BLaER1 (cell line): ENCODE data around the gene BTBD9.

Experiments
- H3K27ac ChIP-seq: shearing (Covaris generic); formaldehyde crosslinking; 2 replicates; pipeline ENCODE4 v1.8.1; 2022
- H3K27me3 ChIP-seq: shearing (Covaris generic); formaldehyde crosslinking; 2 replicates; pipeline ENCODE4 v1.8.1; 2022
- H3K36me3 ChIP-seq: shearing (Covaris generic); formaldehyde crosslinking; 2 replicates; pipeline ENCODE4 v1.8.1; 2022
- H3K4me1 ChIP-seq: shearing (Covaris generic); formaldehyde crosslinking; 2 replicates; pipeline ENCODE4 v1.8.1; 2022
- H3K4me2 ChIP-seq: shearing (Covaris generic); formaldehyde crosslinking; 2 replicates; pipeline ENCODE4 v1.8.1; 2022
- H3K4me3 ChIP-seq: shearing (Covaris generic); formaldehyde crosslinking; 2 replicates; pipeline ENCODE4 v1.8.1; 2022
- H3K9ac ChIP-seq: shearing (Covaris generic); formaldehyde crosslinking; 2 replicates; pipeline ENCODE4 v1.8.1; 2022
- H3K9me3 ChIP-seq: shearing (Covaris generic); formaldehyde crosslinking; 2 replicates; pipeline ENCODE4 v1.8.1; 2022
- H4K20me1 ChIP-seq: shearing (Covaris generic); formaldehyde crosslinking; 2 replicates; pipeline ENCODE4 v1.8.1; 2022
- Cebpa-rat ChIP-seq: shearing (Covaris generic); IDR thresholded peaks from 2 replicates; pipeline ENCODE4 v1.8.1; 2022

The BTBD9 gene

GRCh38 chr6:38512211-38512610 is 127.5 kb downstream of the BTBD9 start:
- no peak overlapping the region for H3K27ac ChIP-seq
- H3K9ac ChIP-seq = no peak overlapping the region
- no peaks in the 10 kb centered on the region for H3K9me3 ChIP-seq
- H3K36me3 ChIP-seq = no peaks in the 10 kb centered on the region
- no peak overlapping the region for H3K4me2 ChIP-seq
- H3K27me3 ChIP-seq = no peaks in the 10 kb centered on the region
- no peak for TF ChIP-seq Cebpa-rat
- H4K20me1 ChIP-seq = no peaks in the 10 kb centered on the region
- no peak overlapping the region for H3K4me3 ChIP-seq
- H3K4me1 ChIP-seq = no peaks in the 10 kb centered on the region

- H3K9ac ChIP-seq = no peak overlapping the region
- no peaks in the 10 kb centered on the region for H3K27me3 ChIP-seq
- H3K4me2 ChIP-seq = no peak overlapping the region
- no peak overlapping the region for H3K27ac ChIP-seq
- no peak for TF ChIP-seq Cebpa-rat
- no peak overlapping the region for H3K4me3 ChIP-seq
- H4K20me1 ChIP-seq = no peaks in the 10 kb centered on the region
- no peaks in the 10 kb centered on the region for H3K4me1 ChIP-seq
- no peaks in the 10 kb centered on the region for H3K9me3 ChIP-seq
- no peaks in the 10 kb centered on the region for H3K36me3 ChIP-seq
These were observed 129.5 kb downstream of the BTBD9 start for GRCh38 chr6:38510205-38510604.

GRCh38 chr6:38509713-38510112 is 130.0 kb downstream of the BTBD9 start:
- Histone ChIP-seq H3K4me1 (no peaks in the 10 kb centered on the region), H3K4me3 (no peak overlapping the region), H3K9ac (no peak overlapping the region), H3K27me3 (no peaks in the 10 kb centered on the region), H3K27ac (no peak overlapping the region), H3K9me3 (no peaks in the 10 kb centered on the region), H4K20me1 (no peaks in the 10 kb centered on the region), H3K36me3 (no peaks in the 10 kb centered on the region), H3K4me2 (no peak overlapping the region)
- no peak for TF ChIP-seq Cebpa-rat

GRCh38 chr6:38508894-38509293 is 130.8 kb downstream of the BTBD9 start:
- no peak overlapping the region for H3K4me2 ChIP-seq
- TF ChIP-seq Cebpa-rat = no peak
- H3K9ac ChIP-seq = no peak overlapping the region
- no peaks in the 10 kb centered on the region for H3K36me3 ChIP-seq
- H3K27ac ChIP-seq = no peak overlapping the region
- no peaks in the 10 kb centered on the region for H3K27me3 ChIP-seq
- H3K4me3 ChIP-seq = no peak overlapping the region
- H3K9me3 ChIP-seq = no peaks in the 10 kb centered on the region
- no peaks in the 10 kb centered on the region for H4K20me1 ChIP-seq
- no peaks in the 10 kb centered on the region for H3K4me1 ChIP-seq

- no peak overlapping the region for H3K4me2 ChIP-seq
- H3K27ac ChIP-seq = no peak overlapping the region
- H3K4me3 ChIP-seq = no peak overlapping the region
- H3K27me3 ChIP-seq = no peaks in the 10 kb centered on the region
- H3K36me3 ChIP-seq = no peaks in the 10 kb centered on the region
- no peaks in the 10 kb centered on the region for H4K20me1 ChIP-seq
- no peak for TF ChIP-seq Cebpa-rat
- H3K9ac ChIP-seq = no peak overlapping the region
- H3K9me3 ChIP-seq = no peaks in the 10 kb centered on the region
- H3K4me1 ChIP-seq = no peaks in the 10 kb centered on the region
These were observed 131.4 kb downstream of the BTBD9 start for GRCh38 chr6:38508286-38508685.

GRCh38 chr6:38507173-38507572 is 132.6 kb downstream of the BTBD9 start:
- Histone ChIP-seq H3K36me3 (no peaks in the 10 kb centered on the region), H3K4me3 (no peak overlapping the region), H3K4me1 (no peaks in the 10 kb centered on the region), H3K4me2 (no peak overlapping the region), H3K9ac (no peak overlapping the region), H3K9me3 (no peaks in the 10 kb centered on the region), H3K27me3 (no peaks in the 10 kb centered on the region), H3K27ac (no peak overlapping the region), H4K20me1 (no peaks in the 10 kb centered on the region)
- TF ChIP-seq Cebpa-rat = no peak

GRCh38 chr6:38505826-38506225 is 133.9 kb downstream of the BTBD9 start:
- Histone ChIP-seq H3K4me1 (no peaks in the 10 kb centered on the region), H4K20me1 (no peaks in the 10 kb centered on the region)

GRCh38 chr6:38504996-38505395 is 134.7 kb downstream of the BTBD9 start:
- Histone ChIP-seq H3K9me3 (no peaks in the 10 kb centered on the region), H3K27me3 (no peaks in the 10 kb centered on the region), H4K20me1 (no peaks in the 10 kb centered on the region), H3K4me1 (no peaks in the 10 kb centered on the region), H3K4me2 (no peak overlapping the region), H3K36me3 (no peaks in the 10 kb centered on the region), H3K27ac (no peak overlapping the region), H3K4me3 (no peak overlapping the region), H3K9ac (no peak overlapping the region)
- no peak for TF ChIP-seq Cebpa-rat

More at GRCh38 chr6:38505826-38506225, 133.9 kb downstream of the BTBD9 start:
- no peak overlapping the region for H3K4me2 ChIP-seq
- H3K36me3 ChIP-seq = no peaks in the 10 kb centered on the region
- H3K9me3 ChIP-seq = no peaks in the 10 kb centered on the region
- no peak overlapping the region for H3K27ac ChIP-seq
- no peaks in the 10 kb centered on the region for H3K27me3 ChIP-seq
- no peak overlapping the region for H3K4me3 ChIP-seq
- TF ChIP-seq Cebpa-rat = no peak
- no peak overlapping the region for H3K9ac ChIP-seq

GRCh38 chr6:38503960-38504682 is 135.6 kb downstream of the BTBD9 start:
- no peaks in the 10 kb centered on the region for H3K27me3 ChIP-seq
- no peak overlapping the region for H3K27ac ChIP-seq
- H3K4me2 ChIP-seq = no peak overlapping the region
- H3K9me3 ChIP-seq = no peaks in the 10 kb centered on the region
- no peaks in the 10 kb centered on the region for H3K36me3 ChIP-seq
- H3K9ac ChIP-seq = no peak overlapping the region
- no peaks in the 10 kb centered on the region for H4K20me1 ChIP-seq
- no peak for TF ChIP-seq Cebpa-rat
- no peak overlapping the region for H3K4me3 ChIP-seq
- H3K4me1 ChIP-seq = no peaks in the 10 kb centered on the region

- Histone ChIP-seq H3K4me2 (no peak overlapping the region), H4K20me1 (no peaks in the 10 kb centered on the region), H3K27ac (no peak overlapping the region), H3K27me3 (no peaks in the 10 kb centered on the region), H3K9ac (no peak overlapping the region), H3K4me1 (no peaks in the 10 kb centered on the region), H3K4me3 (no peak overlapping the region), H3K36me3 (no peaks in the 10 kb centered on the region), H3K9me3 (no peaks in the 10 kb centered on the region)
- no peak for TF ChIP-seq Cebpa-rat
These were observed 136.5 kb downstream of the BTBD9 start for GRCh38 chr6:38503032-38503773.
